ENCODE measurements around the gene INTS15. TPM values are rescaled to one million over a fixed set of nuclear protein-coding genes. Genes with fewer than 3 reads are reported as not detected.
A peak's percentile ranks its signal among the peaks of the same experiment; 100 is the strongest.

Gene INTS15
- total and polyA plus RNA-seq, 2 experiments from 2014 or later = 7.0 to 27.0 TPM

- H3K79me2 ChIP-seq (replicated peaks; ENCODE audit: insufficient read depth) = no peaks in the 10 kb centered on the region
- H3K4me2 ChIP-seq = no peak overlapping the region
- no peak overlapping the region for H3K4me3 ChIP-seq
- no peak overlapping the region for H3K27ac ChIP-seq (ENCODE audit: low read depth)
- no peaks in the 10 kb centered on the region for H3F3A ChIP-seq (replicated peaks; ENCODE audit: low read depth)
- Mint-ChIP-seq H3K4me1 (no peaks in the 10 kb centered on the region; the same call in 1 of the 3 replicates), H3K9me3 (no peaks in the 10 kb centered on the region), H3K27ac (no peak overlapping the region), H3K27me3 (ENCODE audit: insufficient read depth, low read depth, poor library complexity) (peaks cover 7% of the 10 kb centered on the region), H3K4me3 (no peak overlapping the region), H3K36me3 (ENCODE audit: low read depth) (peaks cover 27% of the 10 kb centered on the region)
- H3K36me3 ChIP-seq (ENCODE audit: insufficient read depth) = no peaks in the 10 kb centered on the region
- H3K27me3 ChIP-seq (ENCODE audit: insufficient read depth) = no peaks in the 10 kb centered on the region
- TF ChIP-seq ZNF114 (CRISPR knock-in tag; IDR thresholded peaks at IDR 0.05) (no peak), CTCF (conservative IDR thresholded peaks at IDR 0.05; ENCODE audit: low read depth in 2 of 2) (no peak)
- H4K20me1 ChIP-seq (replicated peaks; ENCODE audit: insufficient read depth) = no peaks in the 10 kb centered on the region; the same call in 1 of the 2 replicates
- no peak for ATAC-seq
- H2AFZ ChIP-seq = no peak overlapping the region
- no peaks in the 10 kb centered on the region for H3K9me2 ChIP-seq (ENCODE audit: insufficient read depth)
- DNase-seq (ENCODE audit: low spot score) = no peak
- H3K4me1 ChIP-seq (ENCODE audit: insufficient read depth) = no peaks in the 10 kb centered on the region
Measured at GRCh38 chr7:6653071-6654003, 63.5 kb downstream of the INTS15 start.

DNA sequence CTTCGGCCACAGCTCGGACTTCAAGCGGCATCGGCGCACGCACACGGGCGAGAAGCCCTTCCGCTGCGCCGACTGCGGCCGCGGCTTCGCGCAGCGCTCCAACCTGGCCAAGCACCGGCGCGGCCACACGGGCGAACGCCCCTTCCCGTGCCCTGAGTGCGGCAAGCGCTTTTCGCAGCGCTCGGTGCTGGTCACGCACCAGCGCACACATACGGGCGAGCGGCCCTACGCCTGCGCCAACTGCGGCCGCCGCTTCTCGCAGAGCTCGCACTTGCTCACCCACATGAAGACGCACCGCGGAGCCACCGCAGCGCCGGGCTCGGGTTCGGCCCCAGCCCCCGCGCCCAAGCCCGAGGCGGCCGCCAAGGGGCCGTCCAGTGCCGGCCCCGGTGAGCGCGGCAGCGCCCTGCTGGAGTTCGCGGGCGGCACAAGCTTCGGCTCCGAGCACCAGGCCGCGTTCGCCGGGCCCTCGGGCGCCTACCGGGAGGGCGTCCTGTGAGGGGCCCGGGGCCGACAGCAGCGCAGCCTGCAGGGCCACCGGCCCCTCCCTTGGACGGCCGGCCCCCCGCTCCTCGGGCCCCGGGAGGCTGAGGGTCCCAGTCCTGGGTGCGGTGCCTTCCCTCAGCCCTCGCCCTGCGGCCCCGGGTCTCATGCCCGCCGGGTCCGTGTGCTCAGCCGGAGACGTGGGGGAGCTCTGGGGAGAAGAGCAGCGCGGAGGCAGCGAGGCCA is 64.5 kb downstream of the INTS15 start:
- DNase-seq (ENCODE audit: low spot score) (no peak), ATAC-seq (peak; percentile 19; the same call in 2 of the 3 replicates)
- Mint-ChIP-seq H3K27me3 (ENCODE audit: insufficient read depth, low read depth, poor library complexity) (peaks cover 7% of the 10 kb centered on the region), H3K27ac (no peak overlapping the region), H3K4me1 (peaks cover 9% of the 10 kb centered on the region), H3K9me3 (no peaks in the 10 kb centered on the region), H3K36me3 (ENCODE audit: low read depth) (peaks cover 27% of the 10 kb centered on the region), H3K4me3 (no peak overlapping the region)
- Histone ChIP-seq H3K79me2 (replicated peaks; ENCODE audit: insufficient read depth) (no peaks in the 10 kb centered on the region), H4K20me1 (replicated peaks; ENCODE audit: insufficient read depth) (no peaks in the 10 kb centered on the region; the same call in 1 of the 2 replicates), H3K9me2 (ENCODE audit: insufficient read depth) (no peaks in the 10 kb centered on the region), H3K4me2 (no peak overlapping the region), H3K4me3 (no peak overlapping the region), H3K4me1 (ENCODE audit: insufficient read depth) (peaks cover 7% of the 10 kb centered on the region; the same call in 1 of the 2 replicates), H2AFZ (no peak overlapping the region), H3F3A (replicated peaks; ENCODE audit: low read depth) (no peaks in the 10 kb centered on the region), H3K27ac (ENCODE audit: low read depth) (no peak overlapping the region), H3K36me3 (ENCODE audit: insufficient read depth) (no peaks in the 10 kb centered on the region), H3K27me3 (ENCODE audit: insufficient read depth) (no peaks in the 10 kb centered on the region)
- TF ChIP-seq JUNB (IDR thresholded peaks at IDR 0.05; ENCODE audit: unreplicated experiment) (no peak), ZNF331 (CRISPR knock-in tag; IDR thresholded peaks at IDR 0.05; ENCODE audit: low read depth) (no peak), EZH2 (IDR thresholded peaks at IDR 0.05; ENCODE audit: low read depth, unreplicated experiment) (no peak), POLR2AphosphoS5 (IDR thresholded peaks at IDR 0.05; ENCODE audit: low read depth) (no peak), EZH2phosphoT487 (IDR thresholded peaks at IDR 0.05; ENCODE audit: unreplicated experiment) (no peak)

Data from GM23338 (cell line).